ENCODE results near the gene NAT10.

DNA sequence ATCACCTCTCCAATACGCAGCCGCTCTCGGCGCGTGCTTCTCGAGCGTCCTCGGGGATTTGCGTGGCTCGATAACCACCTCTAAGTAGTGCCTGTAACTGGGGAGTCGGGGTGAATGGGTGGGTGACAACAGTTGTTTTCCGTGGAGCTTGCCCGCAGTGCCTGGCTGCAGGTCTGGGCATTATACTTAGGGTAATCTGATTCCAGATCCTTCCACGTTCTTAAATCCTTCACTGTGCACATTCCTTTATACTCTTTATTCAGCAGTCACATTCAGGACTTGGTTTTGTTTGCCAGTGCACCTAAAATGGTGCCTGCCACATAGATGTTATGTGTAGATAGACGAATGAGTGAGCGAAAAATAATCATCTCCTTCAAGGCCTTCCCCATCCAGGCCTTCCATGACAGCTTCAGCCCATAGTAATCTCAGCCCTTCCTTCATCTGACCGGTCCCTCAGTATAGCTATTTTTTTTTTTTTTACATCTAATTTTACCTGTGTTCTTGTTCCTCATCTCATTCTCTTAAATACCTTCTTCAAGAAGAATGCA lies 602 bp downstream of the NAT10 start:
- TF ChIP-seq POLR2A (IDR thresholded peaks at IDR 0.05): no peak
- TF ChIP-seq, protein P1, sequence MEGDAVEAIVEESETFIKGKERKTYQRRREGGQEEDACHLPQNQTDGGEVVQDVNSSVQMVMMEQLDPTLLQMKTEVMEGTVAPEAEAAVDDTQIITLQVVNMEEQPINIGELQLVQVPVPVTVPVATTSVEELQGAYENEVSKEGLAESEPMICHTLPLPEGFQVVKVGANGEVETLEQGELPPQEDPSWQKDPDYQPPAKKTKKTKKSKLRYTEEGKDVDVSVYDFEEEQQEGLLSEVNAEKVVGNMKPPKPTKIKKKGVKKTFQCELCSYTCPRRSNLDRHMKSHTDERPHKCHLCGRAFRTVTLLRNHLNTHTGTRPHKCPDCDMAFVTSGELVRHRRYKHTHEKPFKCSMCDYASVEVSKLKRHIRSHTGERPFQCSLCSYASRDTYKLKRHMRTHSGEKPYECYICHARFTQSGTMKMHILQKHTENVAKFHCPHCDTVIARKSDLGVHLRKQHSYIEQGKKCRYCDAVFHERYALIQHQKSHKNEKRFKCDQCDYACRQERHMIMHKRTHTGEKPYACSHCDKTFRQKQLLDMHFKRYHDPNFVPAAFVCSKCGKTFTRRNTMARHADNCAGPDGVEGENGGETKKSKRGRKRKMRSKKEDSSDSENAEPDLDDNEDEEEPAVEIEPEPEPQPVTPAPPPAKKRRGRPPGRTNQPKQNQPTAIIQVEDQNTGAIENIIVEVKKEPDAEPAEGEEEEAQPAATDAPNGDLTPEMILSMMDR (IDR thresholded peaks at IDR 0.05): no peak
